MM.1S (cell line): ENCODE measurements around the gene DRD3.

Source experiments
- EZH2 ChIP-seq: fragments of 300-600 bp; sonication (generic); optimal IDR thresholded peaks from 2 replicates; pipeline ENCODE3; 2017; ENCODE audit warnings: low read depth, mild to moderate bottlenecking, antibody characterized with exemption, low read length, mixed read lengths
- EZH2phosphoT487 ChIP-seq: fragments of 300-600 bp; sonication (generic); IDR thresholded peaks from 2 replicates; pipeline ENCODE4 v1.6.1; 2018; ENCODE audit warnings: antibody characterized with exemption, low read length
- TF ChIP-seq, protein P1 (sequence below): fragments of 300-600 bp; sonication (generic); IDR thresholded peaks from 2 replicates; pipeline ENCODE4 v1.5.1; 2016; ENCODE audit warnings: antibody characterized with exemption, low read length, mixed read lengths

DNA sequence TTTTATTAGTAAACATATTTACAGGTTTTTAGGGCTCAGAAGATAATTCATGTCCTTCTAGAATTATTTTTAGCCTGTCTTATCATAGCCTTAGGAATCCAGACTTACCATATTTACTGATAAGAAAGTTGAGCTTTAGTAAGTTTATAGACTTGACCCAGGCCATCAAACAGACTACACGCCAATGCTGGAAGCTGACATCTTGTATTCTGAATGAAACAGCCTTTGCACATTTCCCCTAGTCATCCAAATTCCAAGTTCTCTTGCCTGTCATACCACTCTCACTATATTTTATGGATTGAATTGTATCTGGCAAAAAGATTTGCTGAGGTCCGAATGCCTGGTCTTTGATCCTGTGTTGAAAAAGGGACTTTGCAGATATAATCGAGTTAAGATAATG, 58.6 kb downstream of the DRD3 start:
- no peak for TF ChIP-seq EZH2phosphoT487
- TF ChIP-seq, protein P1, sequence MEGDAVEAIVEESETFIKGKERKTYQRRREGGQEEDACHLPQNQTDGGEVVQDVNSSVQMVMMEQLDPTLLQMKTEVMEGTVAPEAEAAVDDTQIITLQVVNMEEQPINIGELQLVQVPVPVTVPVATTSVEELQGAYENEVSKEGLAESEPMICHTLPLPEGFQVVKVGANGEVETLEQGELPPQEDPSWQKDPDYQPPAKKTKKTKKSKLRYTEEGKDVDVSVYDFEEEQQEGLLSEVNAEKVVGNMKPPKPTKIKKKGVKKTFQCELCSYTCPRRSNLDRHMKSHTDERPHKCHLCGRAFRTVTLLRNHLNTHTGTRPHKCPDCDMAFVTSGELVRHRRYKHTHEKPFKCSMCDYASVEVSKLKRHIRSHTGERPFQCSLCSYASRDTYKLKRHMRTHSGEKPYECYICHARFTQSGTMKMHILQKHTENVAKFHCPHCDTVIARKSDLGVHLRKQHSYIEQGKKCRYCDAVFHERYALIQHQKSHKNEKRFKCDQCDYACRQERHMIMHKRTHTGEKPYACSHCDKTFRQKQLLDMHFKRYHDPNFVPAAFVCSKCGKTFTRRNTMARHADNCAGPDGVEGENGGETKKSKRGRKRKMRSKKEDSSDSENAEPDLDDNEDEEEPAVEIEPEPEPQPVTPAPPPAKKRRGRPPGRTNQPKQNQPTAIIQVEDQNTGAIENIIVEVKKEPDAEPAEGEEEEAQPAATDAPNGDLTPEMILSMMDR = no peak
- no peak for TF ChIP-seq EZH2
